AG04450 (cell line): Measurements from ENCODE around the gene AGAP5. TPM values are rescaled to one million over a fixed set of nuclear protein-coding genes. Genes with fewer than 3 reads are reported as not detected.
"Not testable (repeated sequence)": the region's sequence is repeated elsewhere in the genome, so short reads cannot be mapped to it uniquely, and the experiment has no call there.

Experiments
- CTCF ChIA-PET: fragments of 300-600, 350-600 bp; formaldehyde crosslinking; extraction: SDS; loops from one replicate; lab custom pipeline; 2022; ENCODE audit warnings: antibody characterized with exemption, inconsistent platforms; lab: Charles Lee
- POLR2A ChIA-PET: fragments of 350-600 bp; formaldehyde crosslinking; extraction: SDS; loops from one replicate; lab custom pipeline; 2021; ENCODE audit warnings: antibody characterized with exemption, inconsistent platforms; lab: Yijun Ruan, JAX
- DNase-seq: peaks from one replicate; pipeline ENCODE4 v3.0.0-alpha.2; 2011; ENCODE audit warnings: low read depth, low spot score
- H3K27ac ChIP-seq: one replicate; pipeline ENCODE4 v1.5.1; 2012; ENCODE audit warnings: low read depth, low read length, control low read depth
- H3K27me3 ChIP-seq: one replicate; pipeline ENCODE4 v1.6.0; 2012; ENCODE audit warnings: low read length; ENCODE audit not compliant: control insufficient read depth, insufficient read depth
- H3K4me3 ChIP-seq: 2 replicates; pipeline ENCODE4 v1.5.1; 2011; ENCODE audit warnings: mild to moderate bottlenecking, low read depth, low read length, control low read depth
- H3K9me3 ChIP-seq: 2 replicates; pipeline ENCODE4 v1.5.1; 2012; ENCODE audit warnings: low read length; ENCODE audit not compliant: control insufficient read depth, insufficient read depth
- CTCF ChIP-seq: IDR thresholded peaks from 2 replicates; pipeline ENCODE4 v1.5.1; 2011; ENCODE audit warnings: low read depth, low read length, control low read depth, inconsistent platforms
- polyA minus RNA-seq: library from RNA; depleted of rRNA, polyadenylated mRNA; stranded (reverse); fragments of >200 nt; gene quantifications from 2 replicates; pipeline ENCODE4 v1.2.3, GENCODE V29; 2011; rRNA and poly(A)+ RNA removed
- polyA plus RNA-seq: library from polyadenylated mRNA; depleted of rRNA; stranded (reverse); fragments of >200 nt; gene quantifications from 2 replicates; pipeline ENCODE4 v1.2.3, GENCODE V29; 2011; rRNA removed

Gene AGAP5
- polyA plus RNA-seq (2.9 and 3.3 TPM in 2 replicates), polyA minus RNA-seq (3.3 and 4.0 TPM in 2 replicates)

GRCh38 chr10:73697675-73698159, at the start of gene AGAP5:
Gene AGAP5, minus strand, starts transcription at chr10:73698109. Its CDS starts 354 bp downstream, at chr10:73697755.
- H3K27ac ChIP-seq, H3K9me3 ChIP-seq, DNase-seq, H3K27me3 ChIP-seq, H3K4me3 ChIP-seq, CTCF ChIA-PET, POLR2A ChIA-PET: not testable (repeated sequence)

- Histone ChIP-seq H3K27me3 (no peaks in the 10 kb centered on the region), H3K9me3 (no peaks in the 10 kb centered on the region), H3K27ac (no peak overlapping the region), H3K4me3 (no peak overlapping the region)
- DNase-seq, result no peak
- ChIA-PET CTCF (no interaction called here), POLR2A (interaction anchor here (0.5 kb wide), 1 partner anchor 77 kb away, joined by 4 read pairs; no protein-coding TSS in a partner anchor)
- TF ChIP-seq CTCF, result no peak
Observed at GRCh38 chr10:73746721-73747120, 48.8 kb upstream of the AGAP5 start.

- H3K4me3 ChIP-seq, result peak overlapping the region; percentile 96
- no peaks in the 10 kb centered on the region for H3K9me3 ChIP-seq
- no peak for TF ChIP-seq CTCF
- H3K27me3 ChIP-seq, result no peaks in the 10 kb centered on the region
- DNase-seq, result no peak
- CTCF ChIA-PET, result interaction anchor here (0.7 kb wide), 1 partner anchor 29 kb away, joined by 4 read pairs; no protein-coding TSS in a partner anchor
- POLR2A ChIA-PET, result interaction anchor here (0.6 to 2.7 kb wide), 4 partner anchors 14 to 332 kb away, joined by 4 to 27 read pairs (median 12); a partner anchor contains a TSS
- H3K27ac ChIP-seq, result peak overlapping the region; percentile 96
Observed at GRCh38 chr10:73744664-73744975, 46.7 kb upstream of the AGAP5 start.

GRCh38 chr10:73743905-73744663, 46.2 kb upstream of the AGAP5 start, which contains the start of gene SEC24C:
Gene SEC24C, plus strand, starts transcription at chr10:73744372. Its CDS starts 2,461 bp downstream, at chr10:73746833.
- H3K9me3 ChIP-seq, result no peaks in the 10 kb centered on the region
- POLR2A ChIA-PET, result interaction anchor here (0.6 to 2.7 kb wide), 5 partner anchors 9 to 236 kb away, joined by 3 to 27 read pairs (median 4); a partner anchor contains a TSS
- no peaks in the 10 kb centered on the region for H3K27me3 ChIP-seq
- H3K27ac ChIP-seq, result peak within 1 kb of the TSS; percentile 96
- CTCF ChIA-PET, result interaction anchor here (1.4 kb wide), 1 partner anchor 215 kb away, joined by 4 read pairs; no protein-coding TSS in a partner anchor
- no peak for TF ChIP-seq CTCF
- DNase-seq, result peak; percentile 90
- H3K4me3 ChIP-seq, result peak within 1 kb of the TSS; percentile 96

GRCh38 chr10:73743327-73743904, 45.5 kb upstream of the AGAP5 start:
- ChIA-PET POLR2A (interaction anchor here (1.1 to 2.7 kb wide), 3 partner anchors 13 to 235 kb away, joined by 3 to 27 read pairs (median 14); a partner anchor contains a TSS), CTCF (interaction anchor here (1.4 kb wide), 1 partner anchor 214 kb away, joined by 4 read pairs; no protein-coding TSS in a partner anchor)
- peak overlapping the region; percentile 96 for H3K4me3 ChIP-seq
- H3K27me3 ChIP-seq, result no peaks in the 10 kb centered on the region
- H3K9me3 ChIP-seq, result no peaks in the 10 kb centered on the region
- no peak for TF ChIP-seq CTCF
- no peak for DNase-seq
- H3K27ac ChIP-seq, result peak overlapping the region; percentile 96
